ENCODE results near the gene SLFN13. TPM values are rescaled to one million over a fixed set of nuclear protein-coding genes. Genes with fewer than 3 reads are reported as not detected.

SLFN13 gene
- total RNA-seq, 1 experiment from 2014 or later = 0.10 TPM

Other genes starting within 250 kb of the SLFN13 start
- 23.7 TPM for gene SLFN5, start 205.7 kb downstream of the SLFN13 start, total RNA-seq (2021; ENCODE audit: unreplicated experiment)
- not detected for gene SLFN11, start 75.1 kb downstream of the SLFN13 start, total RNA-seq (2021; ENCODE audit: unreplicated experiment)
- not detected for gene SLFN12, start 16.3 kb downstream of the SLFN13 start, total RNA-seq (2021; ENCODE audit: unreplicated experiment)
- gene SLFN12L, start 88.9 kb upstream of the SLFN13 start, total RNA-seq (2021; ENCODE audit: unreplicated experiment) = 0.17 TPM
- not detected for gene SLFN14, start 112.1 kb upstream of the SLFN13 start, total RNA-seq (2021; ENCODE audit: unreplicated experiment)
- gene PEX12, start 129.8 kb upstream of the SLFN13 start, total RNA-seq (2021; ENCODE audit: unreplicated experiment) = 5.0 TPM
- gene AP2B1, start 138.6 kb upstream of the SLFN13 start, total RNA-seq (2021; ENCODE audit: unreplicated experiment) = 198 TPM